HEK293T (cell line): Measurements from ENCODE around the gene MCTP2.

ENCODE experiments used
- CTCF ChIA-PET: fragments of 350-600 bp; formaldehyde crosslinking; extraction: SDS; loops from one replicate; lab custom pipeline; 2021; ENCODE audit warnings: antibody characterized with exemption, inconsistent platforms; lab: Yijun Ruan, JAX
- POLR2A ChIA-PET: fragments of 350-600 bp; formaldehyde crosslinking; extraction: SDS; loops from one replicate; lab custom pipeline; 2020; ENCODE audit warnings: antibody characterized with exemption, inconsistent platforms; lab: Yijun Ruan, JAX
- DNase-seq: peaks from one replicate; pipeline ENCODE4 v3.0.0; 2012; ENCODE audit warnings: mixed read lengths; ENCODE audit errors: extremely low spot score
- ARNT ChIP-seq: fragments of 450-650 bp; IDR thresholded peaks from 2 replicates; pipeline ENCODE4 v1.6.1; 2017; ENCODE audit warnings: mild to moderate bottlenecking
- BHLHE40 ChIP-seq: fragments of 450-650 bp; IDR thresholded peaks from 2 replicates; pipeline ENCODE4 v1.6.1; 2016; ENCODE audit warnings: mild to moderate bottlenecking, moderate library complexity, borderline replicate concordance
- CTBP1 ChIP-seq: fragments of 450-650 bp; IDR thresholded peaks from 2 replicates; pipeline ENCODE4 v1.6.1; 2016; ENCODE audit warnings: borderline replicate concordance
- ELF4 ChIP-seq: fragments of 450-650 bp; IDR thresholded peaks from 2 replicates; pipeline ENCODE4 v1.6.1; 2017; ENCODE audit warnings: antibody characterized with exemption
- FOXA1 ChIP-seq: fragments of 450-650 bp; IDR thresholded peaks from 2 replicates; pipeline ENCODE4 v1.6.1; 2016; ENCODE audit warnings: mild to moderate bottlenecking
- FOXK2 ChIP-seq: fragments of 450-650 bp; IDR thresholded peaks from 2 replicates; pipeline ENCODE4 v1.6.1; 2016; ENCODE audit warnings: mild to moderate bottlenecking
- FOXM1 ChIP-seq: fragments of 450-650 bp; IDR thresholded peaks from 2 replicates; pipeline ENCODE4 v1.6.1; 2017; ENCODE audit warnings: mild to moderate bottlenecking, borderline replicate concordance
- HDGF ChIP-seq: fragments of 450-650 bp; IDR thresholded peaks from 2 replicates; pipeline ENCODE4 v1.6.1; 2017; ENCODE audit warnings: antibody characterized with exemption, borderline replicate concordance
- L3MBTL2 ChIP-seq: fragments of 450-650 bp; conservative IDR thresholded peaks from 2 replicates; pipeline ENCODE4 v1.6.1; 2016; ENCODE audit warnings: mild to moderate bottlenecking
- LEF1 ChIP-seq: fragments of 450-650 bp; IDR thresholded peaks from 2 replicates; pipeline ENCODE4 v1.6.1; 2017; ENCODE audit warnings: mild to moderate bottlenecking, borderline replicate concordance
- NFRKB ChIP-seq: fragments of 450-650 bp; IDR thresholded peaks from 2 replicates; pipeline ENCODE4 v1.6.1; 2016; ENCODE audit warnings: mild to moderate bottlenecking, moderate library complexity
- SP1 ChIP-seq: fragments of 450-650 bp; IDR thresholded peaks from 2 replicates; pipeline ENCODE4 v1.6.1; 2017
- SUZ12 ChIP-seq: fragments of 450-650 bp; IDR thresholded peaks from 2 replicates; pipeline ENCODE4 v1.6.1; 2016; ENCODE audit warnings: mild to moderate bottlenecking
- TARDBP ChIP-seq: fragments of 450-650 bp; IDR thresholded peaks from 2 replicates; pipeline ENCODE4 v1.6.1; 2016
- ZNF384 ChIP-seq: fragments of 450-650 bp; IDR thresholded peaks from 2 replicates; pipeline ENCODE4 v1.6.1; 2016
- TF ChIP-seq, protein P1 (sequence below): fragments of 450-650 bp; IDR thresholded peaks from 2 replicates; pipeline ENCODE4 v1.6.1; 2016

The MCTP2 gene

DNA sequence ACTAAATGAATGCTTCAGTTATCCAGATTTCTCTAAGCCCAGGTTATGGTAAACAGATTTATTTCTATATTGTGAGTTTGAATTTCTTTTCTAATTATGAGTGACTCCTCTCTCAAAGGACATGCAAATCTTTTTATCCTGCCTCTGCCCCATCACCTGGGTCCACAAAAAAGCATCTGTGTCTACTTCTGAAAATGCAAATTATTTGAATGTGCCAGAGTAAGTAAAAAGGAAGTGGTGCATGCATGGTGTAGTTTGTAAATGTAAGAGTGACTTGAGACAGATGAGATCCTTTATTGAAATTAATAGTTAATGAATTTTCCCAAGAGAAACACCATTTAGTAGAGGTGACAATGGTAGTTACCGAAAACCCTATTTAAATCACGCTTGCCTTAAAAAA lies 26.9 kb downstream of the MCTP2 start:
- no peak for TF ChIP-seq TARDBP
- TF ChIP-seq BHLHE40: no peak
- no peak for TF ChIP-seq LEF1
- DNase-seq: no peak
- ChIA-PET POLR2A (no interaction called here), CTCF (no interaction called here)

DNA sequence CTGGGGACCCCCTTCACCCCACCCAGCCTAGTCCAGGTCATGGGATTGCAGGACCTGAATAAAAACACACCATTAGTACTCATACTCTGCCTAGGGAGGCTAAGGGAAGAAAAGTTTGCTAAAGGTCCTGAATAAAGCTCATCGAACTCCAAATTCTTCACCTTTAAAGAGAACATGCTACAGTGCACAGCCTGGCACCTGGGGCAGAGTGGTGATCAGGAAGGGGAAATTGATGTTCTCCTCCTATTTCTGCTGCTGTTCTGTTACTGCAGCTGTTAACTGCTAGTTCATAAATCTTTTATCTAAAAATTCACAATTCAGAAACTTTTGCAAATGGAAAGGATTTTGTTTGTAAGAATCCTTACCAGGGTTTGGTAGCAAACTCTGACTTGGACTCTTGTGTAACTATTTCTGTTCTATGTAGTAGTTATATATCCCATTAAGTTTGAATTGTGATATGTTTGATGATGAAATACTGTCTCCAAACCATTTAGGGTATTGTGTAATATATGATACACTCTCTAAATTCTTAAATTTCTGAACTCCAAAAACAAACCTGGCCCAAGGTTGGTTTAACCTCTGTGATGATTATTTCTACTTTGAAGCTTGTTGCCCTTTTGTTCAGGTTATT lies 27.9 kb downstream of the MCTP2 start:
- ChIA-PET CTCF (no interaction called here), POLR2A (no interaction called here)
- DNase-seq: no peak

DNA sequence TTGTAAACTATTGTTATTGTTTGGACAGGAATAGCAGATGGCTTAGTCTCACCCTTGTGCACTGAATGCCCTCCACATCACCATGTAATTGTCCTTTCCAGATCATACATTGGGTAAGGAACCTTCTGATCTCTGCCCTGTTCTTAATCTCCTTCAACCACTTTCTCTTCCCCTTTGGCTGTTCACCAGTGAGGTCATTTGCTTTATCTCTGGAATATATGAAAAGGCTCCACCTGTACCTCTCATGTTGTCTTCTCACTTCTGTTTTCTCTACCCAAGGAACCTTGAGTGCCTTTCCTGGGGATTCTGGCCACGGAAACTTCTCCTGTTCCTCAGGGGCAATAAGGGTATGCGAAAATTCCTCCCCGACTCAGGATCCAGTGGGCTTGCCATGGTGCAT lies 28.5 kb downstream of the MCTP2 start:
- TF ChIP-seq CTBP1: no peak
- no peak for TF ChIP-seq BHLHE40
- no peak for TF ChIP-seq FOXM1
- no peak for TF ChIP-seq FOXA1
- TF ChIP-seq FOXK2: no peak
- TF ChIP-seq NFRKB: no peak
- TF ChIP-seq HDGF: no peak
- TF ChIP-seq ARNT: no peak
- TF ChIP-seq SP1: no peak
- TF ChIP-seq L3MBTL2: no peak
- no peak for TF ChIP-seq TARDBP
- TF ChIP-seq, protein P1, sequence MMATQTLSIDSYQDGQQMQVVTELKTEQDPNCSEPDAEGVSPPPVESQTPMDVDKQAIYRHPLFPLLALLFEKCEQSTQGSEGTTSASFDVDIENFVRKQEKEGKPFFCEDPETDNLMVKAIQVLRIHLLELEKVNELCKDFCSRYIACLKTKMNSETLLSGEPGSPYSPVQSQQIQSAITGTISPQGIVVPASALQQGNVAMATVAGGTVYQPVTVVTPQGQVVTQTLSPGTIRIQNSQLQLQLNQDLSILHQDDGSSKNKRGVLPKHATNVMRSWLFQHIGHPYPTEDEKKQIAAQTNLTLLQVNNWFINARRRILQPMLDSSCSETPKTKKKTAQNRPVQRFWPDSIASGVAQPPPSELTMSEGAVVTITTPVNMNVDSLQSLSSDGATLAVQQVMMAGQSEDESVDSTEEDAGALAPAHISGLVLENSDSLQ: no peak
- ChIA-PET POLR2A (no interaction called here), CTCF (no interaction called here)
- DNase-seq: no peak

More for the DNA sequence above, 27.9 kb downstream of the MCTP2 start:
- no peak for TF ChIP-seq FOXA1

DNA sequence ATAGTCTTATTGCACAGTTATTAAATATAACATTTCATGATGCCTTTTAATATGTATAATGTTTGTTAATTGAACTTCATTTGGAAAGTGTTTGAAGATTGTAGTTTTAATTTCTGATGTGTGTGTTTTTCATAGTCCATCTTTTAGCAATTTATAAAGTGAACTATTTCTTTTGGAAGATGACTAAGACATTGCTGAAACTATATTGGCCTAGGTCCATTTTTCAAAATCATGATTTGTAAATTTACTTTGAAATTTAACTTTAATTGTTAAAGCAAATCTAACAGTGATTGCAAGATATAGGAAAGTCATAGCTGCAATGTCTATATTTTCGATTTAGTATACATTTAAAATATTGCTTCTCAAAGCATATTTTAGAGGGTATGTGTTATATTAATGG lies 30.8 kb downstream of the MCTP2 start:
- TF ChIP-seq NFRKB: no peak
- no peak for TF ChIP-seq ARNT
- no peak for TF ChIP-seq ZNF384
- no peak for TF ChIP-seq L3MBTL2
- no peak for TF ChIP-seq BHLHE40
- no peak for TF ChIP-seq TARDBP
- TF ChIP-seq FOXK2: no peak
- TF ChIP-seq ELF4: no peak
- TF ChIP-seq SP1: no peak
- TF ChIP-seq, protein P1: no peak
- no peak for TF ChIP-seq LEF1
- no peak for TF ChIP-seq FOXA1
- no peak for TF ChIP-seq CTBP1
- no peak for DNase-seq
- CTCF ChIA-PET: no interaction called here
- POLR2A ChIA-PET: no interaction called here

DNA sequence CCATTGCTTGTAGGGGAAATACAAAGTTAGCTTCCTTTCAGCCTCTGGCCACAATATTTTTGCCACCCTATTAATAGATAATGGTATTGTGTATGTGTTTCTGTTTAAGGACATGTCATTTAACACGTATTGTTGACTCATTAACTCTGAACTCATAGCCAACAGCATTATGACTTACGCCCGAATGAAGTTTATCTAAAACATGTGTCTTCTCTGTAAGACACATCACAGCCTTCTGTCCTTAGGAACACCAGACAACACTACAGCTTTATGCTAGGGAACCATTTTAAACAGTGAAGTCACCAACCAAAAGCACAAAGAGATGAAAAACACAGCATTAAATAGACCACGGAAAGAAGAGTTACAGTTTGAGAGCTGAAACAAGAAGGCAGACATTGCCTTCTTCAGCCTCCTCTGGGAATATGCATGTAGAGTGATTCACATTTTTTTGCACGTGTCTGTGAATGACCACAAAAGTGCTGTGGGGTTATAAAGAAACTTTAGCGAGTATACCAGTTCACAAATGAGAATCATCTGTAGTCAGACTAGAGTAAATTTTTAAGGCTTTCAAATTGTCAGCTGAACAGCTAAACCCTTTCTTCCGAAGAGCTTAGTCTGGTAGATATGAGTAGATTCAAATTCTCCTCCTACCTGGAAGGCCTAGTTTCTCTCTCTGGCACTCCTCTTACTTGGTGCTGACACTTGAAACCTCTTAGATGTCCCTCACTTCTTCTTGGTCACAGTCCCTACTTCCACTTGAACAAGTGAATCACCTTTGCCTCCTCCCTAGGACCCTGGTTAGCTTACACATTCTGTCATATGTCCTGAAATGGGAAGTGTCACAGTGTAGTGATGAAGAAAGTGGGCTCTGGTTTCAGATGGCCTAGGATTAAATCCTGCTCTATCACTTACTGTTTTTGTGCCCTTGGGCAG lies 32.2 kb downstream of the MCTP2 start:
- DNase-seq: no peak
- CTCF ChIA-PET: no interaction called here
- POLR2A ChIA-PET: no interaction called here
- TF ChIP-seq SP1 (no peak), BHLHE40 (no peak)

DNA sequence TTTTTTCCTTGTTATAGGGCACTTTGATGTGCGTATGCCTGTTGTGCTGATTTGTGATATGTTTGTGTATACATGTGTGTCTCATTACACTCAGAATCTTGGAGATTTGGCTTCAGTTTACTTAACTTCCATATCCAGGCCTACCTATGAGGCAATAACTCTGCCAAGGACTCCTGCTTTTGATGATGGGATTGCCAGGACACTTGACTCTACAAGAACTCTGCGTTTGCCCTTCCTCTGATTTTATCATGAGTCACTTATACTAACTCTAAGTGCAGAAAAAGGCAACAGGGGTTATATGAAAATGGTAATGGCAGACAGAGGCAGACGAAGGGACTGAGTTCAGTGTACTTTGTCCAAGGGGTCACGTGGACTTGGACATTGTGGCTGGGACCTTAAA lies 33.6 kb downstream of the MCTP2 start:
- ChIA-PET CTCF (no interaction called here), POLR2A (no interaction called here)
- TF ChIP-seq ZNF384 (no peak), FOXA1 (no peak), SUZ12 (no peak), FOXK2 (no peak)
- no peak for DNase-seq

DNA sequence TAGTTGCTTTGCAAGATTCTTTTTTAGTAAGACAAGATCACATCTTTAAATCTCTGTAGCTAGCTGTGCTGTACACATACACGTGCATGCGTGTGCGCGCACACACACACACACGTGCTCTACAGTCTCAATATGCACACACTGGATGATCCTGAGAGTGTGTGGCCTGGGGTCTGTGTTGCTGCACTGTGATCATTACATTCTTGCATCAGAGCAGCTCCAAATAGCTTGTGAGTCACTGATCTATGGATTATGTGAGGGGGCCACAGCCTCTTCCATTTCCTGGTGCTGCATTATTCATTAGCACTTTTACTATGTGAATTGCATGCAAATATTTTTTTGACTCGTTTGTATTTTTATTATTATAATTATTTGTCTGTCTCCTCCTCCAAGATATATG lies 34.6 kb downstream of the MCTP2 start:
- DNase-seq: no peak
- TF ChIP-seq, protein P1: no peak
- TF ChIP-seq NFRKB (no peak), L3MBTL2 (no peak), TARDBP (no peak), FOXA1 (no peak), HDGF (no peak), LEF1 (no peak), FOXK2 (no peak), SUZ12 (no peak)
- ChIA-PET CTCF (interaction anchor here (0.5 kb wide), 1 partner anchor 1398 kb away, joined by 3 read pairs; no protein-coding TSS in a partner anchor), POLR2A (no interaction called here)
